ENCODE results near the gene KMT2D. TPM values are rescaled to one million over a fixed set of nuclear protein-coding genes. Genes with fewer than 3 reads are reported as not detected.

The KMT2D gene
- total and polyA plus RNA-seq, 10 of the 15 experiments (the other 5 are each of a cell fraction or from before 2014, with no cell fraction given), result 0.51 to 71.5 (median 10.4) TPM

- CTCF ChIA-PET, result interaction anchor here (0.6 to 1.8 kb wide), 6 partner anchors 9 to 102 kb away, joined by 3 to 13 read pairs (median 5); partner anchors contain the start of gene TUBA1B
- Histone ChIP-seq H3K36me3 (ENCODE audit: control insufficient read depth in 2 of 2, insufficient read depth in 2 of 2, low read length in 1 of 2) (peaks cover 23 to 34% of the 10 kb centered on the region in 2 experiments), H2AFZ (ENCODE audit: control insufficient read depth, low read depth, low read length) (no peak overlapping the region), H3K27me3 (replicated peaks in 1 of 2; ENCODE audit: control insufficient read depth in 2 of 2, insufficient read depth in 2 of 2, low read length in 1 of 2) (no peaks in the 10 kb centered on the region), H4K20me1 (ENCODE audit: control insufficient read depth, insufficient read depth) (no peaks in the 10 kb centered on the region), H3K4me2 (ENCODE audit: control insufficient read depth, insufficient read depth) (no peak overlapping the region), H3K9ac (ENCODE audit: control insufficient read depth, insufficient read depth, low read length) (no peak overlapping the region), H3K9me3 (replicated peaks; ENCODE audit: control insufficient read depth, insufficient read depth, low read length) (no peaks in the 10 kb centered on the region), H3K4me3 (no peak overlapping the region), H3K27ac (ENCODE audit: control insufficient read depth, insufficient read depth) (no peak overlapping the region), H3K4me1 (ENCODE audit: control insufficient read depth, insufficient read depth, low read length) (no peaks in the 10 kb centered on the region), H3K79me2 (ENCODE audit: control insufficient read depth, insufficient read depth, low read length) (no peaks in the 10 kb centered on the region)
- in situ Hi-C loops (cut with MboI) (no loop called here), intact Hi-C loops (cut with micrococcal nuclease; ENCODE audit: unreplicated experiment) (no loop called here)
- FAIRE-seq (no peak), DNase-seq (ENCODE audit: low read depth, low spot score) (no peak), ATAC-seq (no peak)
- 82% methylated on average over 10 of the region's 10 CpGs for WGBS (ENCODE audit: insufficient coverage, insufficient replicate concordance, low lambda C conversion rate, missing lambda C conversion rate)
- POLR2A ChIA-PET, result interaction anchor here (1.2 kb wide), 1 partner anchor 11 kb away, joined by 4 read pairs; no protein-coding TSS in a partner anchor
- TF ChIP-seq SIX5 (IDR thresholded peaks at IDR 0.05; ENCODE audit: low read depth, low read length, severe bottlenecking) (no peak), TAF1 (IDR thresholded peaks at IDR 0.05; ENCODE audit: borderline replicate concordance, low read depth, low read length) (no peak), RELA (IDR thresholded peaks at IDR 0.05; ENCODE audit: borderline replicate concordance, partially characterized antibody) (no peak), EZH2 (IDR thresholded peaks at IDR 0.05; ENCODE audit: borderline replicate concordance, control insufficient read depth, low read depth, low read length) (no peak), POU2F2 (IDR thresholded peaks at IDR 0.05; ENCODE audit: borderline replicate concordance, low read depth, low read length) (no peak), EP300 (IDR thresholded peaks at IDR 0.05; ENCODE audit: borderline replicate concordance in 1 of 2, control insufficient read depth in 1 of 2, low read depth in 2 of 2, low read length in 2 of 2) (no peak), HDAC2 (IDR thresholded peaks at IDR 0.05) (no peak), MYB (IDR thresholded peaks at IDR 0.05; ENCODE audit: borderline replicate concordance, low read depth, low read length) (no peak), HCFC1 (IDR thresholded peaks at IDR 0.05; ENCODE audit: low read length) (no peak), NFYB (IDR thresholded peaks at IDR 0.05; ENCODE audit: insufficient read depth, low read depth, low read length) (no peak), SP1 (IDR thresholded peaks at IDR 0.05; ENCODE audit: low read depth, low read length) (no peak), NFYA (IDR thresholded peaks at IDR 0.05; ENCODE audit: borderline replicate concordance, low read depth, low read length) (no peak), PAX8 (IDR thresholded peaks at IDR 0.05) (no peak), REST (IDR thresholded peaks at IDR 0.05; ENCODE audit: low read depth, low read length) (no peak), NFIC (IDR thresholded peaks at IDR 0.05; ENCODE audit: low read depth, low read length) (no peak), MLLT1 (IDR thresholded peaks at IDR 0.05) (no peak), KDM1A (IDR thresholded peaks at IDR 0.05; ENCODE audit: borderline replicate concordance) (no peak), RB1 (IDR thresholded peaks at IDR 0.05; ENCODE audit: borderline replicate concordance) (no peak), MYC (IDR thresholded peaks at IDR 0.05; ENCODE audit: insufficient read depth, insufficient read length, insufficient replicate concordance, low read length, severe bottlenecking) (no peak)
- RAD21 ChIA-PET (ENCODE audit: unreplicated experiment), result interaction anchor here (1.5 kb wide), 1 partner anchor 10 kb away, joined by 3 read pairs; no protein-coding TSS in a partner anchor
- no TSS peak for BruUV-seq (replicated peaks)
- SMC1A ChIA-PET (ENCODE audit: uncharacterized antibody, unreplicated experiment), result no interaction called here
Measured at GRCh38 chr12:49028666-49029275, 31.8 kb downstream of the KMT2D start.

Data from GM12878 (cell line).